HFFc6 (cell line): ENCODE measurements around the gene ACOX1. TPM values are rescaled to one million over a fixed set of nuclear protein-coding genes. Genes with fewer than 3 reads are reported as not detected.

ENCODE experiments used
- DNase-seq: peaks from one replicate; pipeline ENCODE4 v3.0.0-alpha.2; 2018
- H3K27ac Mint-ChIP-seq: 2 replicates; pipeline ENCODE4 v1.8.0; 2020; ENCODE audit warnings: mild to moderate bottlenecking, mixed read lengths
- H3K27me3 Mint-ChIP-seq: 2 replicates; pipeline ENCODE4 v1.8.0; 2021; ENCODE audit warnings: mild to moderate bottlenecking, moderate library complexity, mixed read lengths; ENCODE audit not compliant: insufficient read depth
- H3K36me3 Mint-ChIP-seq: 2 replicates; pipeline ENCODE4 v1.8.0; 2021; ENCODE audit warnings: low read depth, mixed read lengths
- H3K4me1 Mint-ChIP-seq: 2 replicates; pipeline ENCODE4 v1.8.0; 2020; ENCODE audit warnings: low read depth, mixed read lengths
- H3K4me3 Mint-ChIP-seq: 2 replicates; pipeline ENCODE4 v1.8.0; 2020; ENCODE audit warnings: mild to moderate bottlenecking, moderate library complexity, mixed read lengths
- H3K9me3 Mint-ChIP-seq: 2 replicates; pipeline ENCODE4 v1.8.0; 2020; ENCODE audit warnings: mild to moderate bottlenecking, mixed read lengths
- total RNA-seq, 6 experiments: library from RNA; stranded (reverse); fragmentation: NEBNext Ultra II Directional; extraction: Animal tissue kit (Norgen Biotek cat#: 25700); gene quantifications; 2 replicates in 1 of 6; 3 replicates in 5 of 6; pipeline ENCODE4 v1.2.3, GENCODE V29; 2021
- TF ChIP-seq, protein P1 (sequence below): fragments of 200-600 bp; sonication (generic); IDR thresholded peaks from 2 replicates; pipeline ENCODE4 v1.5.0; 2021; ENCODE audit warnings: antibody characterized with exemption, mild to moderate bottlenecking

The ACOX1 gene
- total RNA-seq, 6 experiments from 2014 or later, result 40.4 to 47.2 (median 44.5) TPM

DNA sequence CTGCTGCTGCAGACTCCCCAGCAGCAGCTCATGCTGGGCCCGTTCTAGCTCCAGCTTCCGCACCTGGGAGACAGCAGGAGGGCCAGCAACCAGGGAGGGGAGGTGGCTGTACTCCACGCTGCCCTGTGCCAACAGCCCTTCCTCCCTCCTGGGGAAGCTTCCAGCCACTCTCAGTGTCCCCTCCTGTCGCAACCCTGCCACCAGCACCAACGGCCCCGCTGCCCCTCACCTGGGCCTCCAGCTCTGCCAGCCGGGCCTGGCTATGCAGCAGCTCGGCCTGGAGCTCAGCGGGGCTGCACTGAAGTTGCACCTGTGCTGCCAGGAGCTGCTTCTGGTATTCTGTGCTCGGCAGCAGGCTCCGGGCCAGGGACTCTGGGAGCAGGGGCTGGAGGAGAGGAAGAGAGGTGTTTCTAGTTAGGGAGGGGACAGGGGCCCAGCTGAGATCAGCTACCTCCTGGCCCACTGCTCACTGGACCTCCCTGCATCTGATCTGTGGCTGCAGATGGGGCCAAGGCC lies 58.9 kb downstream of the ACOX1 start:
- peaks cover 1% of the 10 kb centered on the region for H3K27me3 Mint-ChIP-seq
- no peak overlapping the region for H3K27ac Mint-ChIP-seq
- H3K4me1 Mint-ChIP-seq, result no peaks in the 10 kb centered on the region
- no peaks in the 10 kb centered on the region for H3K9me3 Mint-ChIP-seq
- TF ChIP-seq, protein P1, sequence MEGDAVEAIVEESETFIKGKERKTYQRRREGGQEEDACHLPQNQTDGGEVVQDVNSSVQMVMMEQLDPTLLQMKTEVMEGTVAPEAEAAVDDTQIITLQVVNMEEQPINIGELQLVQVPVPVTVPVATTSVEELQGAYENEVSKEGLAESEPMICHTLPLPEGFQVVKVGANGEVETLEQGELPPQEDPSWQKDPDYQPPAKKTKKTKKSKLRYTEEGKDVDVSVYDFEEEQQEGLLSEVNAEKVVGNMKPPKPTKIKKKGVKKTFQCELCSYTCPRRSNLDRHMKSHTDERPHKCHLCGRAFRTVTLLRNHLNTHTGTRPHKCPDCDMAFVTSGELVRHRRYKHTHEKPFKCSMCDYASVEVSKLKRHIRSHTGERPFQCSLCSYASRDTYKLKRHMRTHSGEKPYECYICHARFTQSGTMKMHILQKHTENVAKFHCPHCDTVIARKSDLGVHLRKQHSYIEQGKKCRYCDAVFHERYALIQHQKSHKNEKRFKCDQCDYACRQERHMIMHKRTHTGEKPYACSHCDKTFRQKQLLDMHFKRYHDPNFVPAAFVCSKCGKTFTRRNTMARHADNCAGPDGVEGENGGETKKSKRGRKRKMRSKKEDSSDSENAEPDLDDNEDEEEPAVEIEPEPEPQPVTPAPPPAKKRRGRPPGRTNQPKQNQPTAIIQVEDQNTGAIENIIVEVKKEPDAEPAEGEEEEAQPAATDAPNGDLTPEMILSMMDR, result no peak
- DNase-seq, result no peak
- 0 out of 2 replicates have a peak, but pooled peaks cover 4% of the 10 kb centered on the region for H3K36me3 Mint-ChIP-seq
- no peak overlapping the region for H3K4me3 Mint-ChIP-seq

DNA sequence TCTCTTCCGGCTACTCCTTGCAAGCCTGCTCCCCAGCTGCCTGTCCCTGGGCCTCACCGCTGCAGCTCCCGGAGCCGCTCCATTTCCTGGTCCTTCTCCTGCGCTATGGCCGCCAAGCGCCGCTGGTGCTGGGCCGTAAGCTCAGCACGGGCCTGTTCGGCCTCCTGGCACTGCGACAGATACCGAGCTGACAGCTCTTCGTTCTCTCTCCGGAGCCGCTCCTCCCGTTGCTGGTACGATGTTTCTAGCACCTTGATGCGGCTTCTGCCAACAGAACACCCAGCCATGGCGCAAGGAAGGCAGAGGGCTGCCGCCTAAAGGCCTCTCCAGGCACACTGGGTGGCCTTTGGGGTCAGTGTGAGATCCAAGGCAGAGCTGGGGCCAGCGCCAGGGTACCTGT lies 59.4 kb downstream of the ACOX1 start:
- DNase-seq, result no peak
- no peaks in the 10 kb centered on the region for H3K4me1 Mint-ChIP-seq

DNA sequence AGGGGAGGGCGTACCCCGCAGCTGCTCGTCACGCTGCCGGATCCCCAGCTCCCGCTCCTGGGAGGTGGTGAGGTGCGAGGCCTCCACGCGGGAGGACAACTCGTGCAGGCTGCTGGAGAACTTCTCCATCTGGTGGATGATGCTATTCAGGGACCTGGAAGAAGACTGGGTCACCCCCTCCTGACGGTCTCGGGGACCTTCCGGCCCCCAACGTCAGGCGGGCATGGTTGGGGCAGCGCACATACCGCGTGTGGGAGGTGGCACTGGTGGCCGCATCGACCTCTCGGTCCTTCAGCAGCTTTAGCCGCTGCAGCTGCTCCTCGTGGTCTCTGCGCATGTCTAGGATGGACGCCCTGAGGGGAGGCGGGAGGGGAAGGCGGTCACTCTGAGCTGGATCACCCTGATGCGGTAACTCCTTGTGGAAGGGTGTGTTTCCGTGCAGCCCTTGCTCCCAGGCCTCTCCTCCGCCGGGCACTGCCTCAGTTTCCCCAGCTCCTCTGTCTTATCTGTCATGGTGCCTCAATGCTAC lies 61.0 kb downstream of the ACOX1 start:
- H3K27me3 Mint-ChIP-seq, result peaks cover 1% of the 10 kb centered on the region
- no peak for DNase-seq
- H3K4me1 Mint-ChIP-seq, result no peaks in the 10 kb centered on the region
- TF ChIP-seq, protein P1, result no peak
- 0 out of 2 replicates have a peak, but pooled peaks cover 4% of the 10 kb centered on the region for H3K36me3 Mint-ChIP-seq
- no peak overlapping the region for H3K4me3 Mint-ChIP-seq
- no peaks in the 10 kb centered on the region for H3K9me3 Mint-ChIP-seq
- H3K27ac Mint-ChIP-seq, result no peak overlapping the region

More for the DNA sequence above, 59.4 kb downstream of the ACOX1 start:
- Mint-ChIP-seq H3K27me3 (peaks cover 1% of the 10 kb centered on the region), H3K4me3 (no peak overlapping the region), H3K36me3 (0 out of 2 replicates have a peak, but pooled peaks cover 4% of the 10 kb centered on the region), H3K9me3 (no peaks in the 10 kb centered on the region), H3K27ac (no peak overlapping the region)
- TF ChIP-seq, protein P1, result no peak

DNA sequence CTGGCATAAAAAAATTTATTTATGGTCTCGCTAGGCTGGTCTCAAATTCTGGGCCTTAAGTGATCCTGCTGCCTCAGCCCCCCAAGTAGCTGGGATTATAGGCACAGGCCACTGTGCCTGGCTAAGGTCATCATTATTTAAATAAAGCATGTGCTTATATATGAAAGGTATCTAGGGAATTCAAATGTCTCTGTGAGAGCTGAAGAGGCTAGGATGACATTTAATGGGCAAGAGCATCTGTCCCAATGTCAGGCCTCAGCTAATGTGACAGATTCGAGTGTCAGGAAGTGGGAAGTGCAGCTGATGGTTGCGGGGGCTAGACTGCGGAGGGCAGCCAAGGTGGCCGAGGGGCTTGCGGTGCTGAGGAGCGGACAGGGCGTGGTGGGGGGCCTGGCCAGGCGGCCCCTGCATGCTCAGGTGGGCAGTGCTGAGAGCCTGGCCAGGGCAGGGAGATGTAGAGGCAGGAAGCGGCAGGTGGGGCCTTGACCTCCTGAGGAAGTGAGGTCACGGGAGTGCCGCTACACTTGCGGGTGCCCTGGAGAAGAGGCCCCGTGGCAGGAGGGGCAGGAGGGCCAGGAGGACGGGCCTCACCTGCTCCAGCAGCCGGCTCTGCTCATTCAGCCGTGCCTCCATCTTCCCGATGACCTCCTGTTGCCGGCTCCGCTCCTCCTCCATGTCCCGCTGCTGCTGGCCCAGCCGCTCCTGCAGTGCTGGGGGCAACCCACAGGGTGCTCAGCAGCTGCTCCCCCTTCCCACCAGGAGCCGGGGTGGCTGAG lies 61.6 kb downstream of the ACOX1 start:
- DNase-seq, result no peak
- Mint-ChIP-seq H3K27me3 (peaks cover 1% of the 10 kb centered on the region), H3K27ac (no peak overlapping the region), H3K36me3 (0 out of 2 replicates have a peak, but pooled peaks cover 4% of the 10 kb centered on the region), H3K4me3 (no peak overlapping the region), H3K4me1 (no peaks in the 10 kb centered on the region), H3K9me3 (no peaks in the 10 kb centered on the region)
- TF ChIP-seq, protein P1, result no peak

DNA sequence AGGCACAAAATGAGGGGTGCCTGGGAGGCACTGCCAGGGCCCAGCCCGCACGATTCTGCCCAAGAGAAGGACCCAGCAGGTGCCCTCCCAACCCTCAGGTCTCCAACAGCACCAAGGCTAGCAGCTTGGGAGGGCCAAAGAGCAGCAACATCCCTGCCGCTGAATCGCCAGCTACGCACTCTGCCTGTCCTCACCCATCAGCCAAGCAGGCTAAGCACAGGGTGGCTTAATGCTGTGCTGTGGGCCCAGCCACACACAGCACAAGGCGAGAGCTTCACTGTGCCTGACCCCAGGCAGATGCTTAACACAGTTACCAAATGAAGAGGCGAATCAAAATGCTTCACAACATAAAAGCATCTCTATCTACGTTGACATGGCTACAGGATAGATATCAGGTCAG lies 63.7 kb downstream of the ACOX1 start:
- H3K9me3 Mint-ChIP-seq, result no peaks in the 10 kb centered on the region
- H3K36me3 Mint-ChIP-seq, result 0 out of 2 replicates have a peak, but pooled peaks cover 4% of the 10 kb centered on the region
- TF ChIP-seq, protein P1, result no peak
- H3K4me3 Mint-ChIP-seq, result no peak overlapping the region
- DNase-seq, result no peak
- peaks cover 1% of the 10 kb centered on the region for H3K27me3 Mint-ChIP-seq
- no peaks in the 10 kb centered on the region for H3K4me1 Mint-ChIP-seq
- no peak overlapping the region for H3K27ac Mint-ChIP-seq
